AG04450 (cell line): ENCODE data around the gene NFIA. TPM values are rescaled to one million over a fixed set of nuclear protein-coding genes. Genes with fewer than 3 reads are reported as not detected.

ENCODE experiments used
- CTCF ChIA-PET: fragments of 300-600, 350-600 bp; formaldehyde crosslinking; extraction: SDS; loops from one replicate; lab custom pipeline; 2022; ENCODE audit warnings: antibody characterized with exemption, inconsistent platforms; lab: Charles Lee
- POLR2A ChIA-PET: fragments of 350-600 bp; formaldehyde crosslinking; extraction: SDS; loops from one replicate; lab custom pipeline; 2021; ENCODE audit warnings: antibody characterized with exemption, inconsistent platforms; lab: Yijun Ruan, JAX
- DNase-seq: peaks from one replicate; pipeline ENCODE4 v3.0.0-alpha.2; 2011; ENCODE audit warnings: low read depth, low spot score
- H3K27ac ChIP-seq: one replicate; pipeline ENCODE4 v1.5.1; 2012; ENCODE audit warnings: low read depth, low read length, control low read depth
- H3K27me3 ChIP-seq: one replicate; pipeline ENCODE4 v1.6.0; 2012; ENCODE audit warnings: low read length; ENCODE audit not compliant: control insufficient read depth, insufficient read depth
- H3K4me3 ChIP-seq: 2 replicates; pipeline ENCODE4 v1.5.1; 2011; ENCODE audit warnings: mild to moderate bottlenecking, low read depth, low read length, control low read depth
- H3K9me3 ChIP-seq: 2 replicates; pipeline ENCODE4 v1.5.1; 2012; ENCODE audit warnings: low read length; ENCODE audit not compliant: control insufficient read depth, insufficient read depth
- CTCF ChIP-seq: IDR thresholded peaks from 2 replicates; pipeline ENCODE4 v1.5.1; 2011; ENCODE audit warnings: low read depth, low read length, control low read depth, inconsistent platforms
- polyA plus RNA-seq: library from polyadenylated mRNA; depleted of rRNA; stranded (reverse); fragments of >200 nt; gene quantifications from 2 replicates; pipeline ENCODE4 v1.2.3, GENCODE V29; 2011

The NFIA gene
- polyA plus RNA-seq, 1 experiment, result 3.9 TPM

GRCh38 chr1:61278966-61279365, 196.6 kb downstream of the NFIA start:
- CTCF ChIA-PET, result no interaction called here

GRCh38 chr1:61279570-61279969, 197.2 kb downstream of the NFIA start:
- DNase-seq, result no peak
- ChIA-PET CTCF (no interaction called here), POLR2A (no interaction called here)
- H3K27me3 ChIP-seq, result no peaks in the 10 kb centered on the region
- no peaks in the 10 kb centered on the region for H3K9me3 ChIP-seq
- H3K4me3 ChIP-seq, result no peak overlapping the region
- no peak for TF ChIP-seq CTCF
- no peak overlapping the region for H3K27ac ChIP-seq

More at GRCh38 chr1:61278966-61279365, 196.6 kb downstream of the NFIA start:
- no peaks in the 10 kb centered on the region for H3K9me3 ChIP-seq
- H3K27me3 ChIP-seq, result no peaks in the 10 kb centered on the region
- H3K27ac ChIP-seq, result no peak overlapping the region
- POLR2A ChIA-PET, result no interaction called here
- DNase-seq, result no peak
- no peak for TF ChIP-seq CTCF
- H3K4me3 ChIP-seq, result no peak overlapping the region

- Histone ChIP-seq H3K27ac (no peak overlapping the region), H3K9me3 (no peaks in the 10 kb centered on the region), H3K4me3 (no peak overlapping the region), H3K27me3 (no peaks in the 10 kb centered on the region)
- no peak for DNase-seq
- POLR2A ChIA-PET, result no interaction called here
- CTCF ChIA-PET, result no interaction called here
- no peak for TF ChIP-seq CTCF
These were observed 198.1 kb downstream of the NFIA start for GRCh38 chr1:61280452-61280851.

- no peak for TF ChIP-seq CTCF
- Histone ChIP-seq H3K27ac (no peak overlapping the region), H3K4me3 (no peak overlapping the region), H3K27me3 (no peaks in the 10 kb centered on the region), H3K9me3 (no peaks in the 10 kb centered on the region)
- ChIA-PET CTCF (no interaction called here), POLR2A (no interaction called here)
- no peak for DNase-seq
These were observed 200.0 kb downstream of the NFIA start for GRCh38 chr1:61282387-61282786.

- Histone ChIP-seq H3K4me3 (no peak overlapping the region), H3K27me3 (peaks cover 3% of the 10 kb centered on the region), H3K9me3 (no peaks in the 10 kb centered on the region), H3K27ac (no peak overlapping the region)
- no peak for TF ChIP-seq CTCF
- no peak for DNase-seq
- ChIA-PET POLR2A (no interaction called here), CTCF (interaction anchor here (0.9 to 1.7 kb wide), 2 partner anchors 235 to 1313 kb away, joined by 4 to 7 read pairs; no protein-coding TSS in a partner anchor)
These were observed 202.0 kb downstream of the NFIA start for GRCh38 chr1:61284248-61284854.
